Karpas-422 (cell line): ENCODE measurements around the gene CIAO2B. TPM values are rescaled to one million over a fixed set of nuclear protein-coding genes. Genes with fewer than 3 reads are reported as not detected.
A peak's percentile ranks its signal among the peaks of the same experiment; 100 is the strongest.

ENCODE experiments used
- DNase-seq: peaks from one replicate; pipeline ENCODE4 v3.0.0-alpha.2; 2015
- H2AFZ ChIP-seq: fragments of 200-600 bp; sonication (generic); 2 replicates; pipeline ENCODE4 v1.6.1; 2014; ENCODE audit warnings: antibody characterized with exemption, low read length, mixed read lengths
- H3K27ac ChIP-seq: fragments of 200-600 bp; sonication (generic); 2 replicates; pipeline ENCODE4 v1.5.1; 2014; ENCODE audit warnings: mild to moderate bottlenecking, low read length, moderate library complexity
- H3K27me3 ChIP-seq: fragments of 200-600 bp; sonication (generic); 2 replicates; pipeline ENCODE4 v1.6.1; 2014; ENCODE audit warnings: low read length, mixed read lengths
- H3K36me3 ChIP-seq: fragments of 200-600 bp; sonication (generic); 2 replicates; pipeline ENCODE4 v1.6.1; 2014; ENCODE audit warnings: low read length, mixed read lengths; ENCODE audit not compliant: insufficient read depth
- H3K4me1 ChIP-seq: fragments of 200-600 bp; sonication (generic); 2 replicates; pipeline ENCODE4 v1.6.1; 2014; ENCODE audit warnings: mild to moderate bottlenecking, low read length, mixed read lengths
- H3K4me2 ChIP-seq: fragments of 200-600 bp; sonication (generic); 2 replicates; pipeline ENCODE4 v1.6.1; 2014; ENCODE audit warnings: low read length, low read depth, mild to moderate bottlenecking; ENCODE audit not compliant: poor library complexity, severe bottlenecking
- H3K4me3 ChIP-seq: fragments of 200-600 bp; sonication (generic); 2 replicates; pipeline ENCODE4 v1.5.1; 2014; ENCODE audit warnings: mild to moderate bottlenecking, antibody characterized with exemption, low read length, mixed read lengths
- H3K79me2 ChIP-seq: fragments of 200-600 bp; sonication (generic); 2 replicates; pipeline ENCODE4 v1.6.1; 2014; ENCODE audit warnings: mild to moderate bottlenecking, low read length, mixed read lengths
- H3K9ac ChIP-seq: fragments of 200-600 bp; sonication (generic); 2 replicates; pipeline ENCODE4 v1.6.0; 2014; ENCODE audit warnings: low read length
- H3K9me2 ChIP-seq: fragments of 200-600 bp; sonication (generic), shearing (Covaris generic); replicated peaks from 2 replicates; pipeline ENCODE4 v1.6.0; 2014; ENCODE audit warnings: mild to moderate bottlenecking, low read length, moderate library complexity; ENCODE audit not compliant: insufficient read depth
- H3K9me3 ChIP-seq: fragments of 300-700, 200-600 bp; sonication (generic); 2 replicates; pipeline ENCODE4 v1.6.1; 2014; ENCODE audit warnings: low read length, mixed read lengths
- H4K20me1 ChIP-seq: fragments of 200-600 bp; sonication (generic); 2 replicates; pipeline ENCODE4 v1.6.1; 2014; ENCODE audit warnings: mild to moderate bottlenecking, antibody characterized with exemption, low read length, low read depth; ENCODE audit not compliant: insufficient read depth
- total RNA-seq: library from RNA; depleted of rRNA; stranded (reverse); fragments of >200 nt; shearing (Covaris generic); gene quantifications from 2 replicates; pipeline ENCODE4 v1.2.3, GENCODE V29; 2014; ENCODE audit warnings: low replicate concordance

The CIAO2B gene
- total RNA-seq, 1 experiment from 2014 or later = 121 TPM

GRCh38 chr16:66932076-66932475, 2.1 kb downstream of the CIAO2B start:
- Histone ChIP-seq H3K4me1 (peaks cover 29% of the 10 kb centered on the region), H3K36me3 (0 out of 2 replicates have a peak, but pooled peaks cover 9% of the 10 kb centered on the region), H3K9me2 (no peaks in the 10 kb centered on the region), H3K9ac (no peak overlapping the region), H3K79me2 (peaks cover 42% of the 10 kb centered on the region), H3K27ac (no peak overlapping the region), H3K4me2 (no peak overlapping the region), H3K27me3 (no peaks in the 10 kb centered on the region), H2AFZ (no peak overlapping the region), H3K9me3 (no peaks in the 10 kb centered on the region), H3K4me3 (no peak overlapping the region), H4K20me1 (peaks cover 12% of the 10 kb centered on the region; the same call in 1 of the 2 replicates)
- DNase-seq = no peak

DNA sequence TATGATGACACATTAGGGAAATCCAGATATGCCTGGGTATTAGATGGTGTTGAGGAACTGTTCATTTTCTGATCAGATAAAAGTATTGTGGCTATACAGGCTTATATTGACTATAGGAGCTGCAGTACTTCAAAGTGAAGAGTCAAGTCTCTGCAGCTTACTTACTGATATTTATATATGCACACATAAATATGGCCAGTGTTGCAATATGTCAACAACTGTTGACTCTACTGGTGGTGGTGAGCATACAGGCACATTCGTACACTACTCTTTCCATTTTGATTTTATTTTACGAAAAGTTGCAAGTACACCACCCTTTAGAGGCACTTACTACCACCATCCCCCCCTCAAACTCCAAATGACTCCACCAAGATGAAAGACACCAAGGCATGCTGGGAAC, 2.5 kb downstream of the CIAO2B start:
- DNase-seq = no peak
- Histone ChIP-seq H3K9me3 (no peaks in the 10 kb centered on the region), H3K9ac (no peak overlapping the region), H3K4me3 (no peak overlapping the region), H3K27me3 (no peaks in the 10 kb centered on the region), H3K9me2 (no peaks in the 10 kb centered on the region), H3K79me2 (peaks cover 42% of the 10 kb centered on the region), H4K20me1 (peaks cover 12% of the 10 kb centered on the region; the same call in 1 of the 2 replicates), H3K27ac (no peak overlapping the region), H3K4me2 (no peak overlapping the region), H3K4me1 (peaks cover 33% of the 10 kb centered on the region), H2AFZ (no peak overlapping the region), H3K36me3 (0 out of 2 replicates have a peak, but pooled peaks cover 9% of the 10 kb centered on the region)

DNA sequence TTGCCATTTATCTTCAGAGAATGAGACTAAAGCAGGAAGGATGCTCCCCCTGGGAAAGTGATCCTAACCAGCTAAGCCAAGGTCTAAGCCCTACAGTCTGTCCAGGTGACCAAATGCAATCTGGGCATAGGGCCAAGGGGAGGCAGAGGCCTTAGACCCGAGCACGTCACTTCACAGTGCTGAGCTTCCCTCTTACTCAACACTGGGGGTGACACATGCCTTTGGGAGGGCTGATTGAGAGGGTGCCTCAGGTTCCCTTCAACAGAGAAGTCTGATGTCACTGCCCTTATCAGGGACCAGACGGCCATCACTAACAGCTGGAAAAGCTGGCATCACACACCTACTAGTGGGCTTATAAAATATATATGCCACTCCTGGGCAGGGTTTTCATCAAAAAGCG, 4.0 kb downstream of the CIAO2B start:
- Histone ChIP-seq H3K9me2 (no peaks in the 10 kb centered on the region), H3K9ac (no peak overlapping the region), H3K4me2 (no peak overlapping the region), H3K4me3 (no peak overlapping the region), H3K79me2 (peaks cover 28% of the 10 kb centered on the region), H3K27ac (no peak overlapping the region), H4K20me1 (peaks cover 12% of the 10 kb centered on the region; the same call in 1 of the 2 replicates), H3K36me3 (0 out of 2 replicates have a peak, but pooled peaks cover 9% of the 10 kb centered on the region), H3K9me3 (no peaks in the 10 kb centered on the region), H3K27me3 (no peaks in the 10 kb centered on the region), H2AFZ (no peak overlapping the region), H3K4me1 (peaks cover 25% of the 10 kb centered on the region)
- peak; percentile 39 for DNase-seq

DNA sequence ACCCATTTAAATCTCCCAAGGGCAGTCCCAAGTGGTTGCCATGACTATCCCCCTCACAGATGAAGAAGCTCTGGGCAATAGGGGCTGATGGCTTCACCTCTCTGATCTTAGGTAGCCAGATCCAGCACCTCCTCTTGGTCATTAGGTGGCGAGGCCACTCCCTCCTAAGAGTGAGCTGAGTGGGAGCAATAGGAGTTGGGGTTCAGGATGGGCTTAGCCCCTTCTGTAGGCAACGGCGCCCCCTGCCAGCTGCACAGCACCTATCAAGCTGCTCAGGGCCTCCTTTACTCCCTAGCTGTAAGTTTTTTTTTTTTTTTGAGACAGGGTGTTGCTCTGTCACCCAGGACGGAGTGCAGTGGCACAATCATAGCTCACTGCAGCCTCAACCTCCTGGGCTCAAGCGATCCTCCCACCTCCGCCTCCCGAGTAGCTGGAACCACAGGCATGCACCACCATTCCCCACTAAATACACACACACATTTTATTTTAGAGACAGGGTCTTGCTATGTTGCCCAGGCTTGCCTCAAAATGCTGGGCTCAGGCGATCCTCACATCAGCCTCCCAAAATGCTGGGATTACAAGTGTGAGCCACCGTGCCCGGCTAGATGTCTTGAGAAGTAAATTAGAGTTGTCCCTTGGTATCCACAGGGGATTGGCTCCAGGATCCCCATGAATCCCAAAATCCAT, 5.4 kb downstream of the CIAO2B start:
- Histone ChIP-seq H3K9me3 (no peaks in the 10 kb centered on the region), H3K9ac (no peak overlapping the region), H3K27me3 (no peaks in the 10 kb centered on the region), H3K79me2 (peaks cover 15% of the 10 kb centered on the region), H4K20me1 (peaks cover 11% of the 10 kb centered on the region; the same call in 1 of the 2 replicates), H3K36me3 (0 out of 2 replicates have a peak, but pooled peaks cover 9% of the 10 kb centered on the region), H3K4me1 (peaks cover 22% of the 10 kb centered on the region), H3K4me3 (no peak overlapping the region), H2AFZ (no peak overlapping the region), H3K4me2 (no peak overlapping the region), H3K27ac (no peak overlapping the region), H3K9me2 (no peaks in the 10 kb centered on the region)
- DNase-seq = peak; percentile 83

DNA sequence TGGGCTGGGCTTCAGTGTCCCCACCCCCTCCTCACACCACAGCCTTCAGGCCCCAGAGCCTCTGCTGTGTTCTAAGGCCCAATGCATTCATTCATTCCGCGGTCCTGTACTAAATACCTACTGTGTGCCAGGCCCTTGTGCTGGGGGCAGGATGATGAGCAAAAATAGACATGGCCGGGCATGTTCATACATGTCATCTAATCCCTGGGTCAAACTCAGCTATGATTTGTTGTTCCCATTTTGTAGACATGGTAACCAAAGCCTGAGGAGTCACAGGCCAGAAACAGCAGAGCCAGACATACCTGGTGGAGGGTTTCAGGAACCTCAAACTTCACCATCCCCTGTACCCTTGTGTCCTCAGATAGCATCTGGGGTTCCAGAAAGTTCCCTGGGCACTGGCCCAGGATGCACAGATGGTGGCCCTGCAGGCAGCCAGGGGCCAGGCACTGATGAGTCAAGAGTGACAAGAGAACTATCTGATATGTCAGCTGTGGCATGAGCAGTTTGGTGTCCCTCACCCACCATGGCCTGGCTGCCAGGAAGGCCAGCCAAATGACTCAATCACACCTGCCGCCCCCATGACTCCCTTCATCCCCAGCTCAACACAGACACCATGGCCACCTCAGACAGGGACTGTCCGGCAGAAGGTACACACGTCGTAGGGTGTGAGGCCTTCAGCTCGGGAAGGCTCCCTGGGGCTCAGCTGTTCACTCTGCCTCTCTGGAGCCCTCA, 6.1 kb downstream of the CIAO2B start:
- Histone ChIP-seq H3K9me2 (no peaks in the 10 kb centered on the region), H3K27ac (no peak overlapping the region), H4K20me1 (0 out of 2 replicates have a peak, but pooled peaks cover 4% of the 10 kb centered on the region), H3K36me3 (0 out of 2 replicates have a peak, but pooled peaks cover 9% of the 10 kb centered on the region), H3K4me1 (peaks cover 17% of the 10 kb centered on the region), H3K9ac (no peak overlapping the region), H3K4me2 (no peak overlapping the region), H3K9me3 (no peaks in the 10 kb centered on the region), H3K4me3 (no peak overlapping the region), H2AFZ (no peak overlapping the region), H3K27me3 (no peaks in the 10 kb centered on the region), H3K79me2 (peaks cover 8% of the 10 kb centered on the region)
- DNase-seq = no peak

DNA sequence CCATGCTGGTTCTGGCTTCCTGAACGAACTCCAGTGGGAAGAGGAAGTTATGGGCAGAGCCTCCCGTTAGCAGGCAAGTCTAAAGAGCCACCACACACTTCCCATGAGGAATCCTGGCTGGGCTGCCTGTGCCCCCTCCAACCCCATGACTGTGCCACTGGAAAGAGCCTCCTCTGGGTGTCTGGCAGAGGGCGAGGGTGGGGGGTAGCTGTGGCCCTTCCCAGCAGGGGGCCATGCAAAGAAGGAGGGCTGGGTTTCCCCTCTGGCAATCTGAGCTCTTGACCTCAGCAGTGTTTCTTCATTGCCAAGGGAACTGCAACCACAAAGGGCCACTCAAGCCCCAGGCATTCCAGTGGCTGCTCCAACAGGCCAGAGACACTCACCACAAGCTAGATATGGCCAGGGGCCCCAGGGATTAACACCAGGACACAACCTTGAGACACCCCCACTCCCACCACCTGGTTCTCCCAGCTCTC, 7.2 kb downstream of the CIAO2B start:
- Histone ChIP-seq H3K4me3 (no peak overlapping the region), H3K9me2 (no peaks in the 10 kb centered on the region), H3K79me2 (no peaks in the 10 kb centered on the region), H3K27ac (no peak overlapping the region), H4K20me1 (no peaks in the 10 kb centered on the region), H3K4me2 (no peak overlapping the region), H3K9me3 (no peaks in the 10 kb centered on the region), H3K27me3 (no peaks in the 10 kb centered on the region), H2AFZ (no peak overlapping the region), H3K9ac (no peak overlapping the region), H3K4me1 (peaks cover 8% of the 10 kb centered on the region), H3K36me3 (0 out of 2 replicates have a peak, but pooled peaks cover 6% of the 10 kb centered on the region)
- peak; percentile 52 for DNase-seq

- Histone ChIP-seq H3K79me2 (no peaks in the 10 kb centered on the region), H3K4me2 (no peak overlapping the region), H3K4me1 (peaks cover 8% of the 10 kb centered on the region), H3K9me2 (no peaks in the 10 kb centered on the region), H3K4me3 (no peak overlapping the region), H3K27ac (no peak overlapping the region), H3K9me3 (no peaks in the 10 kb centered on the region), H2AFZ (no peak overlapping the region), H3K36me3 (no peaks in the 10 kb centered on the region), H3K9ac (no peak overlapping the region), H3K27me3 (no peaks in the 10 kb centered on the region), H4K20me1 (no peaks in the 10 kb centered on the region)
- no peak for DNase-seq
Observed at GRCh38 chr16:66926171-66926947, 7.8 kb downstream of the CIAO2B start.
